ENCODE measurements around the gene PAX4.
"Not testable (repeated sequence)": the region's sequence is repeated elsewhere in the genome, so short reads cannot be mapped to it uniquely, and the experiment has no call there.

Gene PAX4

DNA sequence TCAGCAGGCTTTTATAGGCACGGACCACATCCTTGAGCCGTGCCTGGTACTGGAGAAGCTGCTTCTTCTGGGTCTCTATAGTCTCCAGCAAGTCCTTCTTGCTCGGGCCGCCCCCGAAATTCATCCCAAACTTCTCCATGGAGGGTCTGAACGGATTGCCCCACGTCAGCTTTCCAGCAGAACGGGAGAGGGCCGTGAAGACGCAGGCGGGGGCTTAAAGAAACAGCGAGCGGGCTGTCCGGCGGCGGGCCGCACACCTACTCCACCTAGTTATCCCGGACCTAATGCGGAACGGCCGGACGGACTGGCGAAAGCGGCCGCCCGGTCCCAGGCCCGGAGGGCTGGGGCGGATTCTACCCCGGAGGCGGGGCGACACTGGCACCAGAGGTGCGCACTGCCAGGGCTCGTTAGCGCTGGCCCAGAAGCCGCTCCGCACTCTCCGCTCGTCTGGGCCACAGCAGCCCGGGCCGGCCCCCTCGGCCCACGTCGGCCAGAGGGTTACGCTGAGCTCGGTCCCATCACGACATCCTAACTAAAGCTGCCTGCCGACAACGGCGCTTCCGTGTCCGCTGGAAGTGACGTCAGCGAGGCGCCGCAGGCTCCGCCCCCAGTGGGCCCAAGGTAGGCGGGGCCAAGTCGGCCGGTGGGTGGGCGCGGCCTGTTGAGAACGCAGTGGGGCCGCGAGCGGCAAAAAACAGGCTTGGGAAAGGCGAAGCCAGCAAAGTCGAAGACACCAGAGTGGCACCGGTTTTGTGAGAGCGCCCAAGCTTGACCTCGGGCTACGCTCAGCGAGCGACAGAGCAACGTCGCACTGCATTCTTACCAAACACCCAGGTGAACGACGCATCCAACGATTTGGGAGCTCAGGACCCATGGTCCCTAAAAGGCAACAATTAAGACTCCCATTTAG is 32.6 kb downstream of the PAX4 start, which contains the start of gene GCC1:
GCC1 (minus strand) TSS at position 553 of the 910 bp plus-strand sequence; CDS start at position 139, 414 bp downstream.
- DNase-seq (ENCODE audit: low spot score): peak; percentile 92

DNA sequence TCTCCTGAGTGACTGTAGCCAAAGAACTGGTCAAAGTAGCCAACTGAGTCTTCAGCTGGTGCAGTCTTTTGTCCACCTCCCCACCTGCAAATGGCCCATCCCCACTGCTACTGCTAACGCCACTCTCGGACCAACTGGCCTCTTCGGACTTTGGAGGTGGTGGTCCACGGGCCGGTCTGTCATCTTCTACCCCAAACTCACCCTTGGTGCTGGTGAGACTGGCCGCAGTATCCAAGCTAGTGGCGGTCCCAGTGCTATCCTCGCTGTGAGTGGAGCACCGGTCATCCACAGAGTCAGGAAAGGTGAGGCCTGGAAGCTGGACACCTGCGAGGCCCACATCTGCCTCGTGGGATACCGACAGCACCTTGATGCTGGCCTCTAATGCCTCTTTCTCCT is 33.3 kb downstream of the PAX4 start:
- DNase-seq (ENCODE audit: low spot score): no peak

DNA sequence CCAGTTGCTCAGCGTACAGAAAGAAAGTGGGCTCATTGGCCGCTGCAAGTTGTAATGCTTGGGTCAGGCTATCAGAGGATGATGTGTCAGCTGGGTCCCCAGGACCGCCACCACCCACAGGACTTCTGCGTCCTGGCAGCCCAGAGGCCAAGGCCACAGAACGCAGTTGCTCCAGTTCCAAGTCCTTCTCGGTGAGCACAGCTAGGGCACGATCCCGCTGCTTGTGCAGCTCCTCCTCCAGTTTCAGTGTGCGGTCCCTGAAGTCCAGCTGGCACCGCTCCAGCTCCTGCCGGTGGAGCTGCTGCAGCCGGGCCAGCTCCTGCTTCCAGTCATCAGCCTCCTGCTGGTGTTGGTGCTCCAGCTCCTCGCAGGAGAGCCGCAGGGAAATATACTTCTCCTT is 35.6 kb downstream of the PAX4 start:
- DNase-seq (ENCODE audit: low spot score): no peak

DNA sequence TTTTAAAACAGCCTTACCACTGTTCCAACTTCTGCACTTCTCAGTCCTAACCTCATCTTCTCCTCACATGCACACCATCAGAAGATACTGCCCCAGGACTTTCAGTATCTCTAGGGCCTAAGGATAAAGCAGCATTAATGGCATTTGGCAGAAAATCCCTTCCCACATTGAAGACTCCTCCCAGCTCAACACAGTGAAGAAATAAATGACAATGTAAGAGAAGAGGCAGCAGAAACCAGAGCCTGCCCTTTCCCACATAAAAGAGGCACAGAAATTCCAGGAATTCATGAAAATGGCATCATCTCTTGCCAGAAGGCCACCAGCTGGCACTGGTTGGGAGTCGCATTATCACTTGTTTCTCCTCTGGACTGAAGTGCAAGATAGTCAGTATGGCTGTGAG is 36.2 kb downstream of the PAX4 start:
- no peak for DNase-seq (ENCODE audit: low spot score)

DNA sequence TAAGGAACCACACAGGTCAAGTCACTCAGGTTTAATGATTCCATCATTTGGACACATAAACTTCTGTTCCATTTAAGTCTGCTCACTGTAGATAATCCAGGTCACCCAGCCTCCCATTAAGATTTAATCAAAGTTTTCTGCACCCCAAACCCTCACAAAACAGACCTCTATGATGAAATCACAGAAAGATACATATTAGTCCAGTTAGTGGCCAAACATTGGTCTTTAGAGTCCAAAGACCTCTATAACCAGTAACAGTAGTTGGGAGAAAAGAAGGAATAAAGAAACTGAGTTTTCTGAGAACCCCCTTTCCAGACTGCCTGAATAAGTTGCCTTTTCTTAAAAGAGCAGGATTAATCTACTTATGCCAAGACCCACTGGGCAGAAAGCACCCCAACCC is 37.3 kb downstream of the PAX4 start:
- no peak for DNase-seq (ENCODE audit: low spot score)

DNA sequence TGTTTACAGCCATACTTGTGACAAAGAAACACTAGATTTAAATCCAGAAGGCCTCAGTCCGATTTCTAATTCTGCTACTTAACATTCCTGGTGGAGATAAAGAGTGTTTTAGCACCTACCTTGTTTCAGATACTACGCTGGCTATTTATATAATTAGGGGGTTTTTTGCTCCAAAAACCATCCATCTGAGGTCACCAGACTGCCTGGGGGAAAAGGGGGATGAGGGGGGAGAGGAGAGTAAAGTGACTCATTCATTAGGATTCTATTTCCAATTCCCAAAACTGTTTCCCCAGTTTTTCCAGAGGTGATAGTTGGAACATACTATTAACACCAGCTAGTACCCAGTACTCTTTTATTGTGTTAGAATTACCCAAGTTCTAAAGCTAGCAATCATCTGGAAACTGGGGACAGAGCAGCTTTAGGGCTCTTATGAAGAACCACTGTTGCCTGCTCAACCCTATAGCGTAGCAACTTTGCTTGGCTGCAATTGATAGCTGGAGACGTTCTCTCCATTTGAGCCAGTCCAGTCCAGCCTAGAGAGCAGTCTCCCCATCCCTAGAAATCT is 39.1 kb downstream of the PAX4 start:
- DNase-seq (ENCODE audit: low spot score): no peak

DNA sequence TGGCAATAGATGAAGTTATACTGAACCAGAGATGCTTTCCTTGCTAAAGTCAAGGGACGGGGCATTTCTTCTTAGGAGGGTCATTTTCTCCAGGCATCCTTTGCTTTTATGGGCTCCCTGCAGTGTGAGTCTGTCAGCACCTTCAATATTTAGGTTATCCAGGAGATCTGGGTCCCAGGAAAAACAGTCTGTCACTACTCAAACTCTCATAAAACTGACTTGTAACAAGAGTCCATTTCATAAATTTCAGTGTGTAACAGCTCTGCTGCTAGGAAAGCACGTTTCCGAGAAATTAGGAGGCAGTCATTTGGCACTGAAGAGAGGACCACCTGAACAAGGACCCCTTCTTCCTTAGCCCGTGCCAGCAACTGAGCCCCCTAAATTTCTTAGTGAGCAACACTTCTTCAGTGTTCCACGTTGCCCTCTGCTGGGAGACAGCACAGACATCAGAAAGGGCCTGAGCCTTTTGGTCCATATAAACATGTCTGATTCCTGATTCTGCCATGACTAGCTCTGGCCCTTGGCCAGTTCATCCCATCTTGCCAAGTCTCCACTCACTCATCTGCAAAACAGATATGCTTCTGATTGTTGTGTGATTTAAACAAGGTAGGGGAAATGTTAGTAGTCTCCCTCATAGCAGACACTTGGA is 39.8 kb downstream of the PAX4 start:
- DNase-seq (ENCODE audit: low spot score): no peak

DNA sequence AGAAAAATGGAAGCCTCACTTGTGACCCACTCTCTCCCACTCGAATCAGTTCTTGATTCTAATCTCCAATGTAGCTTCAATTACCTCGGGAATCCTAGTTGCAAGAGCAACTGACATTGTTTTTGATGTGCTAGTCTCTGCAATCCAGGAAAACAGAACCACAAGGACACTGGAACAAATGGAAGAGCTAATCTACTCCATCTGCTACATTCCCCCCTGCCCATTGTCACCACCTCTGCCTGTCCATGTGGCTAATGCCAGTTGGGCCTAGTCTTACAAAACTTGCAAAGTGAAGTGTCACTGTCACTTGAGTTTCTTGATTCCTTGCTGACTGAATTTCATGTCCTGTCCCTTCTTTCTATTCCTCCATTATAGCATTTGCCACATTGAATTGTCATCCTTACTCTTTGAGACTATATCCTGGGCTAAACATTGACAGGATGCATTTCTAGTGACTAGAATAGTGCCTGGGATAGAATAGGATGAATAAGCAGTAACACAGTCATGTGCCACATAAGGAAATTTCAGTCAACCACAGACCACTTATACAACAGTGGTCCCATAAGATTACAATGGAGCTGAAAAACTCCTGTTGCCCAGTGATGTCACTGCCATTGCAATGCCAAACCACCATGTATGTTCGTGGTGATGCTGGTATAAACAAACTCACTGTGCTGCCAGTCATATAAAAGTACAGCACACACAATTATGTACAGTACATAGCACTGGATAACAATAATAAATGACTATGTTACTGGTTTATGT is 46.0 kb downstream of the PAX4 start:
- DNase-seq (ENCODE audit: low spot score): no peak

DNA sequence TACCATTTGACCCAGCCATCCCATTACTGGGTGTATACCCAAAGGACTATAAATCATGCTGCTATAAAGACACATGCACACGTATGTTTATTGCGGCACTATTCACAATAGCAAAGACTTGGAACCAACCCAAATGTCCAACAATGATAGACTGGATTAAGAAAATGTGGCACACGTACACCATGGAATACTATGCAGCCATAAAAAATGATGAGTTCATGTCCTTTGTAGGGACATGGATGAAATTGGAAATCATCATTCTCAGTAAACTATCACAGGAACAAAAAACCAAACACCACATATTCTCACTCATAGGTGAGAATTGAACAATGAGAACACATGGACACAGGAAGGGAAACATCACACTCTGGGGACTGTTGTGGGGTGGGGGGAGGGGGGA is 49.9 kb downstream of the PAX4 start:
- DNase-seq (ENCODE audit: low spot score): not testable (repeated sequence)

DNA sequence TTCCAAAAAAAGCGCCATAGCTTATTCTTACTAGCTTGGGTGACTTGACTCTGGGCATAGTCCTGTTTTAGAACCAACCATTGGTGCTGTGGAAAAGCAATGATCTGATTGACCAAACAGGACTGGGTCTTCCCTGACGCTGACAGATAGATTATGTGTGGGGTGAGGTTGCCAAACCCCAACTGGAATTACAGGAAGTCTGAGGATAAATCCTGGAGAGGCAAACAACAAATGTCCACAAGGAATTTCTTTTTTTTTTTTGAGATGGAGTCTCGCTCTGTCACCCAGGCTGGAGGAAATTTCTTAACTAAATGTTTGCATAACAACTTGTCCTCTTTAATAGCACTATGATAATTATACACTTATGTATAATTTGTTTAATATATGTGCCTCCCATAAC is 51.7 kb downstream of the PAX4 start:
- no peak for DNase-seq (ENCODE audit: low spot score)
